Activated B cell treated with CpG ODN at 0.5 μM for 24 hours (primary cell): ENCODE results near the gene PLCB1. TPM values are rescaled to one million over a fixed set of nuclear protein-coding genes. Genes with fewer than 3 reads are reported as not detected.

Source experiments
- ATAC-seq: fragments of 200-7000 bp; cut with Tn5 transposase; one replicate; pipeline ENCODE4 v1.10.0; 2021; ENCODE audit warnings: low read depth, mild to moderate bottlenecking, moderate library complexity
- CTCF ChIA-PET: fragments of 350-600 bp; sonication (Branson Sonifier 250); formaldehyde crosslinking; loops from one replicate; lab custom pipeline; 2021; ENCODE audit warnings: antibody characterized with exemption; lab: Charles Lee
- POLR2A ChIA-PET: fragments of 350-600 bp; sonication (Branson Sonifier 250); formaldehyde crosslinking; loops from one replicate; lab custom pipeline; 2021; ENCODE audit warnings: antibody characterized with exemption; lab: Charles Lee
- DNase-seq: peaks from one replicate; pipeline ENCODE4 v3.0.0; 2022
- H3K27ac Mint-ChIP-seq: one replicate; pipeline ENCODE4 v1.8.0; 2020; ENCODE audit warnings: mixed read lengths
- H3K27me3 Mint-ChIP-seq: one replicate; pipeline ENCODE4 v1.8.0; 2021; ENCODE audit warnings: mixed read lengths
- H3K36me3 Mint-ChIP-seq: one replicate; pipeline ENCODE4 v1.8.0; 2021; ENCODE audit warnings: low read depth, mixed read lengths
- H3K4me1 Mint-ChIP-seq: one replicate; pipeline ENCODE4 v1.8.0; 2021; ENCODE audit warnings: mixed read lengths
- H3K4me3 Mint-ChIP-seq: one replicate; pipeline ENCODE4 v1.8.0; 2020; ENCODE audit warnings: mild to moderate bottlenecking, mixed read lengths
- H3K9me3 Mint-ChIP-seq: one replicate; pipeline ENCODE4 v1.8.0; 2020; ENCODE audit warnings: mixed read lengths
- CTCF ChIP-seq: fragments of 200-600 bp; IDR thresholded peaks from one replicate; pipeline ENCODE4 v1.8.0; 2022; ENCODE audit warnings: antibody characterized with exemption, mild to moderate bottlenecking
- intact Hi-C: fragments of 100-400 bp; cut with micrococcal nuclease; formaldehyde crosslinking; loops from one replicate; pipeline ENCODE4 v1.15.1; 2024
- total RNA-seq: library from RNA; stranded (reverse); gene quantifications from 2 replicates; pipeline ENCODE4 v1.2.3, GENCODE V29; 2022

PLCB1 gene
- total RNA-seq, 1 donor from 2014 or later: 0.86 TPM

- no peaks in the 10 kb centered on the region for H3K4me1 Mint-ChIP-seq
- no peaks in the 10 kb centered on the region for H3K36me3 Mint-ChIP-seq
- intact Hi-C loops: no loop called here
- ChIA-PET POLR2A (no interaction called here), CTCF (no interaction called here)
- no peaks in the 10 kb centered on the region for H3K27me3 Mint-ChIP-seq
- DNase-seq: no peak
- H3K4me3 Mint-ChIP-seq: no peak overlapping the region
- no peak for TF ChIP-seq CTCF
- H3K27ac Mint-ChIP-seq: no peak overlapping the region
- ATAC-seq: no peak
- peaks cover 10% of the 10 kb centered on the region for H3K9me3 Mint-ChIP-seq
Observed at GRCh38 chr20:8196096-8196495, 64.0 kb downstream of the PLCB1 start.

- no peak for TF ChIP-seq CTCF
- ATAC-seq (no peak), DNase-seq (no peak)
- Mint-ChIP-seq H3K4me3 (no peak overlapping the region), H3K4me1 (no peaks in the 10 kb centered on the region), H3K9me3 (peaks cover 2% of the 10 kb centered on the region), H3K36me3 (no peaks in the 10 kb centered on the region), H3K27me3 (no peaks in the 10 kb centered on the region), H3K27ac (no peak overlapping the region)
- ChIA-PET CTCF (no interaction called here), POLR2A (no interaction called here)
- intact Hi-C loops: no loop called here
Observed at GRCh38 chr20:8200220-8200619, 68.2 kb downstream of the PLCB1 start.

GRCh38 chr20:8203366-8203765, 71.3 kb downstream of the PLCB1 start:
- no peak for DNase-seq
- Mint-ChIP-seq H3K36me3 (no peaks in the 10 kb centered on the region), H3K9me3 (no peaks in the 10 kb centered on the region), H3K27ac (no peak overlapping the region), H3K27me3 (no peaks in the 10 kb centered on the region), H3K4me3 (no peak overlapping the region), H3K4me1 (no peaks in the 10 kb centered on the region)
- ATAC-seq: no peak
- TF ChIP-seq CTCF: no peak
- ChIA-PET POLR2A (no interaction called here), CTCF (no interaction called here)
- intact Hi-C loops: no loop called here

GRCh38 chr20:8205996-8206395, 73.9 kb downstream of the PLCB1 start:
- Mint-ChIP-seq H3K4me1 (no peaks in the 10 kb centered on the region), H3K27me3 (no peaks in the 10 kb centered on the region), H3K9me3 (no peaks in the 10 kb centered on the region), H3K4me3 (no peak overlapping the region), H3K36me3 (no peaks in the 10 kb centered on the region), H3K27ac (no peak overlapping the region)
- POLR2A ChIA-PET: no interaction called here
- CTCF ChIA-PET: no interaction called here
- no peak for TF ChIP-seq CTCF
- intact Hi-C loops: no loop called here
- DNase-seq (no peak), ATAC-seq (no peak)

GRCh38 chr20:8208226-8208625, 76.2 kb downstream of the PLCB1 start:
- Mint-ChIP-seq H3K27me3 (no peaks in the 10 kb centered on the region), H3K27ac (no peak overlapping the region), H3K4me3 (no peak overlapping the region), H3K36me3 (no peaks in the 10 kb centered on the region), H3K4me1 (peaks cover 6% of the 10 kb centered on the region), H3K9me3 (no peaks in the 10 kb centered on the region)
- intact Hi-C loops: no loop called here
- ATAC-seq (no peak), DNase-seq (no peak)
- POLR2A ChIA-PET: no interaction called here
- TF ChIP-seq CTCF: no peak
- CTCF ChIA-PET: no interaction called here
